Activated CD4-positive, alpha-beta T cell treated with anti-CD3 and anti-CD28 coated beads, Interleukin-2, amount 10 ng/mL, durations not matched to agents 24 days and 14 days (primary cell): ENCODE data around the gene SAP130. TPM values are rescaled to one million over a fixed set of nuclear protein-coding genes. Genes with fewer than 3 reads are reported as not detected.

Experiments
- total RNA-seq: library from RNA; stranded (reverse); gene quantifications from 2 replicates; pipeline ENCODE4 v1.2.3, GENCODE V29; 2022

The SAP130 gene
- total RNA-seq, 1 donor from 2014 or later, result 29.8 TPM

Other genes with a start within 250 kb of the SAP130 start
- 76.7 and 79.5 TPM in 2 replicates for gene WDR33, start 216.9 kb downstream of the SAP130 start, total RNA-seq
- gene POLR2D, start 169.9 kb downstream of the SAP130 start, total RNA-seq, result 77.5 and 80.4 TPM in 2 replicates
- 20.2 and 21.0 TPM in 2 replicates for gene AMMECR1L, start 142.1 kb downstream of the SAP130 start, total RNA-seq
- gene UGGT1, start 63.1 kb upstream of the SAP130 start, total RNA-seq, result 69.9 and 72.1 TPM in 2 replicates